OCI-LY3 (cell line): ENCODE measurements around the gene HOPX.

Source experiments
- H2AFZ ChIP-seq: fragments of 200-600, 300-600 bp; shearing (Covaris generic); 2 replicates; pipeline ENCODE4 v1.6.0; 2014; ENCODE audit warnings: antibody characterized with exemption, low read depth, low read length
- H3K27ac ChIP-seq: fragments of 200-600, 300-600 bp; sonication (generic); 2 replicates; pipeline ENCODE4 v1.5.1; 2014; ENCODE audit warnings: mild to moderate bottlenecking, low read length, moderate library complexity, mixed read lengths
- H3K27me3 ChIP-seq: fragments of 200-600, 300-600 bp; sonication (generic); 2 replicates; pipeline ENCODE4 v1.6.1; 2014; ENCODE audit warnings: low read depth, low read length, mixed read lengths
- H3K36me3 ChIP-seq: fragments of 200-600, 300-600 bp; sonication (generic); replicated peaks from 2 replicates; pipeline ENCODE3; 2014; ENCODE audit warnings: low read depth, low read length, mixed read lengths
- H3K4me1 ChIP-seq: fragments of 300-600, 200-600 bp; sonication (generic); 2 replicates; pipeline ENCODE4 v1.6.1; 2014; ENCODE audit warnings: low read length, mixed read lengths
- H3K4me2 ChIP-seq: fragments of 200-600, 300-600 bp; sonication (generic); 2 replicates; pipeline ENCODE4 v1.6.1; 2014; ENCODE audit warnings: low read length, mixed read lengths
- H3K4me3 ChIP-seq: fragments of 300-600, 200-600 bp; sonication (generic); 2 replicates; pipeline ENCODE4 v1.5.1; 2014; ENCODE audit warnings: antibody characterized with exemption, mild to moderate bottlenecking, low read length, moderate library complexity
- H3K79me2 ChIP-seq: fragments of 300-600, 200-600 bp; shearing (Covaris generic); 2 replicates; pipeline ENCODE4 v1.6.1; 2014; ENCODE audit warnings: mild to moderate bottlenecking, low read length, mixed read lengths
- H3K9ac ChIP-seq: fragments of 300-600, 200-600 bp; shearing (Covaris generic); 2 replicates; pipeline ENCODE4 v1.6.0; 2014; ENCODE audit warnings: mild to moderate bottlenecking, low read length, moderate library complexity
- H3K9me3 ChIP-seq: fragments of 200-600, 300-600 bp; shearing (Covaris generic); 2 replicates; pipeline ENCODE4 v1.6.1; 2014; ENCODE audit warnings: low read length, mixed read lengths; ENCODE audit not compliant: insufficient read depth
- H4K20me1 ChIP-seq: fragments of 200-600, 300-600 bp; sonication (generic); 2 replicates; pipeline ENCODE4 v1.6.1; 2016; ENCODE audit warnings: low read length, mixed read lengths; ENCODE audit not compliant: insufficient read depth
- EZH2phosphoT487 ChIP-seq: fragments of 200-600 bp; shearing (Covaris generic); IDR thresholded peaks from 2 replicates; pipeline ENCODE4 v1.6.1; 2018; ENCODE audit warnings: antibody characterized with exemption, mixed run types, low read depth
- TF ChIP-seq, protein P1 (sequence below): fragments of 200-600, 300-600 bp; sonication (generic); IDR thresholded peaks from 2 replicates; pipeline ENCODE4 v1.5.1; 2014; ENCODE audit warnings: antibody characterized with exemption, low read length, low read depth

HOPX gene

DNA sequence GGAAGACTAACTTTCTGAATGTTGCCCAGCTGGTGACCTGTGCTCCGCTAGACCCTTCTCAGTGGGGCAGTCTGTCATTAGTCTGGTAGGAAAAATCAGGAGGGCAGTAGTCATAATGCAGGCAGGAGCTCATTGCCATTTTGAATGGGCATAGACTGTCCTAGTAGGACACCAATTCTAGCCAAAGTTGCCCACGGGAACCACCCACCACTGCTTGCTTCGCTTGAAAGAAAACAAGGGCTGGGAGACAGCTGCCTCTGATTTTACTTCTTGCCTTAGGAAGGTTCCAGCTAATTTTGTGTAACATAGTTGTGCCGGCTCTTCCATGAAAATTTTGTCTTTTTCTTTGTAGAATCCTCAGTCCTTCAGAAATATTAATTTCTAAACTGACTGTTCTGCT lies 23.3 kb downstream of the HOPX start:
- H3K27ac ChIP-seq: no peak overlapping the region
- no peak overlapping the region for H3K4me3 ChIP-seq
- H3K4me1 ChIP-seq: peaks cover 5% of the 10 kb centered on the region; the same call in 1 of the 2 replicates

DNA sequence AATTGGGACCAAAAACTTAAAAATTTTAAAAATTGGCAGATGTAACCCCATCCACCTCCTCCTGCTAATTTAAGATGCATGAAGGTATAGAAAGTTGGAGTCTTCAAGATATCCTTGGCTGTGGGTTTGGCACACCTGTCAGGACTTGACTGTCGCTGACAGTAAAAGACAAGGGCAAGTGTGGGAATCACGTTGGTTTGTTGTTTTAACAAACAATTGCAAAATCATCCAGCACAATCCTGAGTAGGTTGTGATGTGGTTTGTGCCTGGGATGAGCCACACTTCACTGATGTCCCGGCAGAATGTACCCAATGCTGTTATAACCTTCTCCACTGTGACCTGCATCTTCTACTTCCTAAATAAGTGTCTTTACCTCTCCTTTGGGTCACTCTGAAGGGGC lies 24.0 kb downstream of the HOPX start:
- Histone ChIP-seq H3K4me1 (peaks cover 5% of the 10 kb centered on the region; the same call in 1 of the 2 replicates), H3K79me2 (no peaks in the 10 kb centered on the region), H3K27ac (no peak overlapping the region), H4K20me1 (no peaks in the 10 kb centered on the region), H2AFZ (no peak overlapping the region), H3K9ac (no peak overlapping the region), H3K4me3 (no peak overlapping the region), H3K36me3 (no peaks in the 10 kb centered on the region), H3K27me3 (peaks cover 20% of the 10 kb centered on the region), H3K4me2 (no peak overlapping the region), H3K9me3 (no peaks in the 10 kb centered on the region)
- no peak for TF ChIP-seq EZH2phosphoT487
- TF ChIP-seq, protein P1, sequence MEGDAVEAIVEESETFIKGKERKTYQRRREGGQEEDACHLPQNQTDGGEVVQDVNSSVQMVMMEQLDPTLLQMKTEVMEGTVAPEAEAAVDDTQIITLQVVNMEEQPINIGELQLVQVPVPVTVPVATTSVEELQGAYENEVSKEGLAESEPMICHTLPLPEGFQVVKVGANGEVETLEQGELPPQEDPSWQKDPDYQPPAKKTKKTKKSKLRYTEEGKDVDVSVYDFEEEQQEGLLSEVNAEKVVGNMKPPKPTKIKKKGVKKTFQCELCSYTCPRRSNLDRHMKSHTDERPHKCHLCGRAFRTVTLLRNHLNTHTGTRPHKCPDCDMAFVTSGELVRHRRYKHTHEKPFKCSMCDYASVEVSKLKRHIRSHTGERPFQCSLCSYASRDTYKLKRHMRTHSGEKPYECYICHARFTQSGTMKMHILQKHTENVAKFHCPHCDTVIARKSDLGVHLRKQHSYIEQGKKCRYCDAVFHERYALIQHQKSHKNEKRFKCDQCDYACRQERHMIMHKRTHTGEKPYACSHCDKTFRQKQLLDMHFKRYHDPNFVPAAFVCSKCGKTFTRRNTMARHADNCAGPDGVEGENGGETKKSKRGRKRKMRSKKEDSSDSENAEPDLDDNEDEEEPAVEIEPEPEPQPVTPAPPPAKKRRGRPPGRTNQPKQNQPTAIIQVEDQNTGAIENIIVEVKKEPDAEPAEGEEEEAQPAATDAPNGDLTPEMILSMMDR: no peak

More for the DNA sequence above, 23.3 kb downstream of the HOPX start:
- H4K20me1 ChIP-seq: no peaks in the 10 kb centered on the region
- no peak overlapping the region for H2AFZ ChIP-seq
- H3K27me3 ChIP-seq: peaks cover 22% of the 10 kb centered on the region
- no peak overlapping the region for H3K9ac ChIP-seq
- no peak overlapping the region for H3K4me2 ChIP-seq
- TF ChIP-seq EZH2phosphoT487: no peak
- TF ChIP-seq, protein P1: no peak
- H3K79me2 ChIP-seq: no peaks in the 10 kb centered on the region
- H3K36me3 ChIP-seq: no peaks in the 10 kb centered on the region
- no peaks in the 10 kb centered on the region for H3K9me3 ChIP-seq

DNA sequence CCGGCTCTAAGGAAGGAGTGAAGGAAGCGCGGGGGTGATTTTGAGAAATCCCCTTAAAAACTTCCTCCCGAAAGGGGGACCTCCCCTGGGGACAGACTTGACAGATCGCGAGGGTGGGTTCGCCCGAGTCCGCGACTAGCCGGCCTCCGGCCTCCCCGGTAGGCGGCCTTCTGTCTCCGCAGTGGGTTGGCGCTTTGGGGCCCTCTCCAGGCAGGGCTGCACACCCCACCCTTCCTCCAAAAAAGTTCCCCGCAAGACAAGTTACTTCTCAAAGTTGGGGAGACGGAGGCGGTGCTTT lies 24.8 kb downstream of the HOPX start:
- no peak overlapping the region for H3K4me3 ChIP-seq
- no peak overlapping the region for H3K27ac ChIP-seq

DNA sequence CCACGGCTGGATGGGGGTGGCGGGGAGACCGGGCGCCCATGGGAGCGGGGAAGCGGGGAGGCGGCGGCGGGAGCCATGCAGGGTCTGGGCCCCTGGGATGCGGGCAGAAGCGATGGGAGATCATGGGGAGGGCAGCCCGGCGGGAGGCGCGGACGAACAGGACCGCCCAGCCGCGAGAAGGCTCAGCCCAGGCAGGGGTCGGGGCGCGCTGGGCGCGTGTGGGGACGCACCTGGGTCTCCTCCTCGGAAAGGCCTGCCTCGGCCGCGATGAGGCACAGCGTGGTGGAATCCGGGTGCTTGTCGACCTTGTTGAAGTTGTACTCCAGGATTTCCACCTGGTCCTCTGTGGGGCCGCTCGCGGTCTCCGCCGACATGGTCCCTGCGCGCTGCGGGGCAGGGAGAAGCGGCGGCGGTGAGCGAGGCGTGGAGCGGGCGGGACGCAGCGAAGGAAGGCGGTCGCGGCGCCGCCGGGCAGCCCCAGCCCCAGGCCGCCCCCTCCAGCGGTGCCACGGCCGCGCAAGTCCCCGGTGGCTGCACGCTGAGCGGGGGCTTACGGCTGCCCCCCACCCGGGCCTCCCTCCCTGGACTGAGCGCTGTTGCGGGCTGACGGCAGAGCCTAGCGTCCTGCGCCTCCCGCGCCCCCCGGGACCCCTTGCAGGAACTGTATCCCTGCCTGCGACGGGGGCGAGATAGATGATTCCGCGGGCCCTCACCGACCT lies 25.3 kb downstream of the HOPX start:
- H3K4me2 ChIP-seq: no peak overlapping the region
- no peak for TF ChIP-seq EZH2phosphoT487
- TF ChIP-seq, protein P1: no peak
- no peaks in the 10 kb centered on the region for H3K79me2 ChIP-seq
- no peaks in the 10 kb centered on the region for H3K36me3 ChIP-seq
- H3K9ac ChIP-seq: no peak overlapping the region
- H3K4me1 ChIP-seq: peaks cover 5% of the 10 kb centered on the region; the same call in 1 of the 2 replicates
- no peak overlapping the region for H3K4me3 ChIP-seq
- no peak overlapping the region for H2AFZ ChIP-seq
- H4K20me1 ChIP-seq: no peaks in the 10 kb centered on the region
- H3K27me3 ChIP-seq: peaks cover 17% of the 10 kb centered on the region
- H3K27ac ChIP-seq: no peak overlapping the region
- H3K9me3 ChIP-seq: no peaks in the 10 kb centered on the region

More for the DNA sequence above, 24.8 kb downstream of the HOPX start:
- peaks cover 5% of the 10 kb centered on the region; the same call in 1 of the 2 replicates for H3K4me1 ChIP-seq
- H3K4me2 ChIP-seq: no peak overlapping the region
- no peaks in the 10 kb centered on the region for H3K9me3 ChIP-seq
- no peaks in the 10 kb centered on the region for H4K20me1 ChIP-seq
- H3K36me3 ChIP-seq: no peaks in the 10 kb centered on the region
- H3K27me3 ChIP-seq: peaks cover 17% of the 10 kb centered on the region
- TF ChIP-seq, protein P1: no peak
- no peak for TF ChIP-seq EZH2phosphoT487
- H2AFZ ChIP-seq: no peak overlapping the region
- no peaks in the 10 kb centered on the region for H3K79me2 ChIP-seq
- no peak overlapping the region for H3K9ac ChIP-seq
